IgD-negative memory B cell (primary cell): ENCODE data around the gene KMT2C. TPM values are rescaled to one million over a fixed set of nuclear protein-coding genes. Genes with fewer than 3 reads are reported as not detected.

ENCODE experiments used
- H3K27ac Mint-ChIP-seq, 3 donors: one replicate each; pipeline ENCODE4 v1.8.0; 2020 to 2022; ENCODE audit warnings: mild to moderate bottlenecking in 3 of 3, mixed read lengths in 3 of 3, moderate library complexity in 1 of 3
- H3K27me3 Mint-ChIP-seq: one replicate; pipeline ENCODE4 v1.8.0; 2021; ENCODE audit warnings: mixed read lengths
- H3K36me3 Mint-ChIP-seq: one replicate; pipeline ENCODE4 v1.8.0; 2020; ENCODE audit warnings: mild to moderate bottlenecking, mixed read lengths
- H3K4me1 Mint-ChIP-seq, 3 donors: one replicate each; pipeline ENCODE4 v1.8.0; 2020 to 2022; ENCODE audit warnings: mixed read lengths in 3 of 3, mild to moderate bottlenecking in 1 of 3
- H3K4me3 Mint-ChIP-seq, 4 donors: one replicate each; pipeline ENCODE4 v1.8.0; 2020 to 2022; ENCODE audit warnings: mild to moderate bottlenecking in 4 of 4, mixed read lengths in 4 of 4, moderate library complexity in 3 of 4
- H3K9me3 Mint-ChIP-seq, 3 donors: one replicate each; pipeline ENCODE4 v1.8.0; 2020 to 2021; ENCODE audit warnings: mixed read lengths in 3 of 3, mild to moderate bottlenecking in 1 of 3
- polyA plus RNA-seq: library from polyadenylated mRNA; unstranded; fragments of 300-500 nt; fragmentation: Illumina TruSeq; gene quantifications from one replicate; pipeline ENCODE4 v1.2.3, GENCODE V29; 2021

The KMT2C gene
- polyA plus RNA-seq, 1 donor from 2014 or later = 23.7 TPM

- Mint-ChIP-seq H3K4me1 (no peaks in the 10 kb centered on the region), H3K9me3 (no peaks in the 10 kb centered on the region), H3K36me3 (peaks cover 5% of the 10 kb centered on the region), H3K4me3 (no peak overlapping the region), H3K27ac (no peak overlapping the region), H3K27me3 (no peaks in the 10 kb centered on the region)
These were observed 320.6 kb downstream of the KMT2C start for GRCh38 chr7:152115021-152115718.

DNA sequence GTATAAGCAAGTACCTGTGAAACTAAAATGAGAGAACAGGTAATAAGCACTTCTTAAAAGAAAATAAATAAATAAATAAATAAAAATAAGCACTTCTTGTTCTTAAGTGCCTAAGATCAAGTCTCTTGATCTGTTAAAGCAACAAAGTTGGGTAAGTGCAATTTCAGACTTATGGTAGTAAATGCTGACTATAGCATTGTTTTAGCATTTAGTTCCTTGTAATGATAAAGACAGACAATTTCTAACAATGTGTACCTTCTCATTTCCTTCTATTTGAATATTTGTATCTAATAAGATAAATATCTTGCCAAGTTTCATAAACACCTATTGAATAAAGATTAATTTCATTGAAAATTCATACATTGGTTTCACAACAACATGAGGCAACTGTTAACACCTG is 323.0 kb downstream of the KMT2C start:
- Mint-ChIP-seq H3K4me3 (no peak overlapping the region), H3K27ac (no peak overlapping the region), H3K36me3 (peaks cover 1% of the 10 kb centered on the region)

GRCh38 chr7:152108359-152108758 is 327.4 kb downstream of the KMT2C start:
- H3K27ac Mint-ChIP-seq = no peak overlapping the region
- no peaks in the 10 kb centered on the region for H3K9me3 Mint-ChIP-seq
- no peak overlapping the region for H3K4me3 Mint-ChIP-seq
- H3K27me3 Mint-ChIP-seq = no peaks in the 10 kb centered on the region
- no peaks in the 10 kb centered on the region for H3K4me1 Mint-ChIP-seq
- peaks cover 7% of the 10 kb centered on the region for H3K36me3 Mint-ChIP-seq

More for the DNA sequence above, 323.0 kb downstream of the KMT2C start:
- Mint-ChIP-seq H3K27me3 (no peaks in the 10 kb centered on the region), H3K4me1 (no peaks in the 10 kb centered on the region), H3K9me3 (no peaks in the 10 kb centered on the region)

GRCh38 chr7:152107945-152108344 is 327.9 kb downstream of the KMT2C start:
- Mint-ChIP-seq H3K36me3 (peaks cover 7% of the 10 kb centered on the region), H3K27me3 (no peaks in the 10 kb centered on the region), H3K27ac (no peak overlapping the region), H3K4me3 (no peak overlapping the region), H3K4me1 (no peaks in the 10 kb centered on the region), H3K9me3 (no peaks in the 10 kb centered on the region)

DNA sequence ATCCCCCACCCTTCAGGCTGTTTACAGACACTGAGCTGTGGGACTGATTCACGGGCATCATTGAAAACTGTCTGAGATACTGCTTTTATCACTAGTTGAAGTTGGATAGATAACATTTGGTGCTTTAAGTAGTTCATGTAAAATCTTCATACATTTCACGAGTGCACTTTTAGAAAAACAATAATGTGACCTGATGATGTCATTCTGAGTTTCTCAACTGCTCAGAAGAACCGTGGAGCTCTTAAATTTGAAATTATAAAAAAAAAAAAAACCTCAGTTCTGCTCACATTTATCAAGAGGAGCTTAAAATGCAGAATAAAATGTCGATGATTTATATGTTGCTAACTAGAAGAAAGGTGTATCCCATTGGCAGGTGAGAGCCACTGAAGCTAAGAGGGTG is 328.8 kb downstream of the KMT2C start:
- no peaks in the 10 kb centered on the region for H3K9me3 Mint-ChIP-seq
- no peaks in the 10 kb centered on the region for H3K4me1 Mint-ChIP-seq
- H3K4me3 Mint-ChIP-seq = no peak overlapping the region
- peak overlapping the region in 2 of 3 donors; percentile 8 to 19 for H3K27ac Mint-ChIP-seq
- no peaks in the 10 kb centered on the region for H3K27me3 Mint-ChIP-seq
- peaks cover 7% of the 10 kb centered on the region for H3K36me3 Mint-ChIP-seq

GRCh38 chr7:152105205-152105604 is 330.6 kb downstream of the KMT2C start:
- Mint-ChIP-seq H3K27ac (no peak overlapping the region), H3K4me3 (no peak overlapping the region), H3K4me1 (peaks cover 0 to 2% (median 0%) of the 10 kb centered on the region in 3 donors), H3K27me3 (no peaks in the 10 kb centered on the region), H3K9me3 (no peaks in the 10 kb centered on the region), H3K36me3 (peaks cover 7% of the 10 kb centered on the region)

DNA sequence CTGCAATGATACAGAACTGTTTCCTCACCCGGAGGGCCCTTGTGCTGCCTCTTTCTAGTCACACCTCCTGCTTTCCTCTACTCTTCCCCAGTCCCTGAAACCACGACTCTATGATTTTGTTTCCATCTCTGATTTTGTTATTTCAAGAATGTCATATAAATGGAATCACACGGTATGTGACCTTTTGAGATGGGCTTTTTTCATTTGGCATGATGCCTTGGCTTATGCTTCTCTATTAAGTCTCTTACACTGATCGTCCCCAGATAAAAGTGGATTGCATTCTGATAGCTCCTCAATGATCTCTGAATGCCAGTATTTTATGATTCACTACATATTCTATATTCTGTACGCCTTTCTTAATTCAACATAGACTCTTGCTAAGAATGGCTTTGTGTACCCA is 332.1 kb downstream of the KMT2C start:
- Mint-ChIP-seq H3K27ac (peak overlapping the region in 1 of 3 donors; percentile 4), H3K27me3 (no peaks in the 10 kb centered on the region), H3K4me1 (peaks cover 0 to 2% (median 0%) of the 10 kb centered on the region in 3 donors), H3K9me3 (no peaks in the 10 kb centered on the region), H3K36me3 (peaks cover 6% of the 10 kb centered on the region), H3K4me3 (no peak overlapping the region)

GRCh38 chr7:152103066-152103465 is 332.7 kb downstream of the KMT2C start:
- H3K27ac Mint-ChIP-seq = no peak overlapping the region
- H3K36me3 Mint-ChIP-seq = peaks cover 6% of the 10 kb centered on the region
- H3K27me3 Mint-ChIP-seq = no peaks in the 10 kb centered on the region
- H3K4me1 Mint-ChIP-seq = peaks cover 0 to 2% (median 0%) of the 10 kb centered on the region in 3 donors
- H3K4me3 Mint-ChIP-seq = no peak overlapping the region
- H3K9me3 Mint-ChIP-seq = no peaks in the 10 kb centered on the region

GRCh38 chr7:152097330-152097729 is 338.5 kb downstream of the KMT2C start:
- Mint-ChIP-seq H3K9me3 (no peaks in the 10 kb centered on the region), H3K36me3 (peaks cover 3% of the 10 kb centered on the region), H3K4me1 (peaks cover 0 to 3% (median 0%) of the 10 kb centered on the region in 3 donors), H3K27ac (no peak overlapping the region), H3K4me3 (no peak overlapping the region), H3K27me3 (no peaks in the 10 kb centered on the region)

GRCh38 chr7:152095771-152096170 is 340.0 kb downstream of the KMT2C start:
- no peak overlapping the region for H3K4me3 Mint-ChIP-seq
- peaks cover 0 to 3% (median under 1%) of the 10 kb centered on the region in 3 donors for H3K4me1 Mint-ChIP-seq
- no peaks in the 10 kb centered on the region for H3K9me3 Mint-ChIP-seq
- H3K27me3 Mint-ChIP-seq = no peaks in the 10 kb centered on the region
- H3K27ac Mint-ChIP-seq = no peak overlapping the region
- peaks cover 3% of the 10 kb centered on the region for H3K36me3 Mint-ChIP-seq

GRCh38 chr7:152093717-152094116 is 342.1 kb downstream of the KMT2C start:
- H3K27ac Mint-ChIP-seq = no peak overlapping the region
- H3K36me3 Mint-ChIP-seq = peaks cover 5% of the 10 kb centered on the region
- no peak overlapping the region for H3K4me3 Mint-ChIP-seq
- H3K27me3 Mint-ChIP-seq = no peaks in the 10 kb centered on the region
- peaks cover 0 to 6% (median 0%) of the 10 kb centered on the region in 3 donors for H3K9me3 Mint-ChIP-seq
- H3K4me1 Mint-ChIP-seq = peaks cover 0 to 2% (median 2%) of the 10 kb centered on the region in 3 donors

DNA sequence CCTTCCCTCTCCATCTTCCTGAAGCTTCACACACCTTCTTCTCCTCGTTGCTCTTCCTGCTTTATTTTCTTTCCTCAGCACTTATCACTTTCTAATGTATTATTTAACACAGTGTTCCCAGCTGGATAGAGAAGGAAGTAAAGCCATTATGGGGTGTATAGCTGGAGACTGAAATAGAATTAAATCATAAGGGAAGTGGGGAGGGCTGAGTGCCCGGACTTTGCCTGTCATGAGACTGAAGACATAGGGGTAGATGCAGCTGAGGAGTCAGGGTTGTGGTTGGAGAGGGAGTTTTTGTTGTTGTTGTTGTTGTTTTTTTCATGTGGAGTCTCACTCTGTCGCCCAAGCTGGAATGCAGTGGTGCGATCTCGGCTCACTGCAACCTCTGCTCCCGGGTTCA is 345.1 kb downstream of the KMT2C start:
- H3K27me3 Mint-ChIP-seq = no peaks in the 10 kb centered on the region
- H3K4me1 Mint-ChIP-seq = peaks cover 0 to 3% (median 2%) of the 10 kb centered on the region in 3 donors
- peaks cover 7% of the 10 kb centered on the region for H3K36me3 Mint-ChIP-seq
- peak overlapping the region in 1 of 4 donors; percentile 3 for H3K4me3 Mint-ChIP-seq
- H3K27ac Mint-ChIP-seq = no peak overlapping the region
- H3K9me3 Mint-ChIP-seq = peaks cover 0 to 14% (median 0%) of the 10 kb centered on the region in 3 donors

GRCh38 chr7:152089183-152089582 is 346.6 kb downstream of the KMT2C start:
- Mint-ChIP-seq H3K9me3 (peaks cover 0 to 14% (median 0%) of the 10 kb centered on the region in 3 donors), H3K4me3 (no peak overlapping the region), H3K27me3 (no peaks in the 10 kb centered on the region), H3K27ac (peak overlapping the region in 1 of 3 donors; percentile 39), H3K4me1 (peaks cover 0 to 7% (median 5%) of the 10 kb centered on the region in 3 donors), H3K36me3 (peaks cover 4% of the 10 kb centered on the region)

GRCh38 chr7:152086513-152086912 is 349.3 kb downstream of the KMT2C start:
- Mint-ChIP-seq H3K27ac (no peak overlapping the region), H3K9me3 (peaks cover 0 to 23% (median 3%) of the 10 kb centered on the region in 3 donors), H3K4me3 (no peak overlapping the region), H3K36me3 (peaks cover 5% of the 10 kb centered on the region), H3K4me1 (peaks cover 6 to 8% (median 6%) of the 10 kb centered on the region in 3 donors), H3K27me3 (no peaks in the 10 kb centered on the region)

- no peak overlapping the region for H3K4me3 Mint-ChIP-seq
- peaks cover 6 to 10% (median 6%) of the 10 kb centered on the region in 3 donors for H3K4me1 Mint-ChIP-seq
- H3K27me3 Mint-ChIP-seq = no peaks in the 10 kb centered on the region
- peaks cover 0 to 23% (median 3%) of the 10 kb centered on the region in 3 donors for H3K9me3 Mint-ChIP-seq
- peaks cover 5% of the 10 kb centered on the region for H3K36me3 Mint-ChIP-seq
- peak overlapping the region in 1 of 3 donors; percentile 82 for H3K27ac Mint-ChIP-seq
These were observed 350.7 kb downstream of the KMT2C start for GRCh38 chr7:152085131-152085530.
